ENCODE data around the gene AP1S1.
"Not testable (repeated sequence)": the region's sequence is repeated elsewhere in the genome, so short reads cannot be mapped to it uniquely, and the experiment has no call there.

The AP1S1 gene

DNA sequence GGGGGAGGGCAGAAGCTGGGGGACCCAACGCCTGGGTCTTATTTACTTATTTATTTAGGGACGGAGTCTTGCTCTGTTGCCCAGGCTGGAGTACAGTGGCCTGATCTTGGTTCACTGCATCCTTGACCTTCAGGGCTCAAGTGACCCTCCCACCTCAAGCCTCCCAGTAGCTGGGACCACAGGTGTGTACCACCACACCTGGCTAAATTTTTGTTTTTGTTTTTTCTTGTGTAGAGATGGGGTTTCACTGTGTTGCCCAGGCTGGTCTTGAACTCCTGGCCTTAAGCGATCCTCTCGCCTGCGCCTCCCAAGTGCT is 48.3 kb downstream of the AP1S1 start:
- DNase-seq, result no peak

GRCh38 chr7:101203740-101204738 is 49.8 kb downstream of the AP1S1 start:
- DNase-seq, result not testable (repeated sequence)

- DNase-seq, result no peak
Measured at GRCh38 chr7:101205901-101206664, 51.8 kb downstream of the AP1S1 start.

- no peak for DNase-seq
Measured at GRCh38 chr7:101206665-101207042, 52.4 kb downstream of the AP1S1 start.

DNA sequence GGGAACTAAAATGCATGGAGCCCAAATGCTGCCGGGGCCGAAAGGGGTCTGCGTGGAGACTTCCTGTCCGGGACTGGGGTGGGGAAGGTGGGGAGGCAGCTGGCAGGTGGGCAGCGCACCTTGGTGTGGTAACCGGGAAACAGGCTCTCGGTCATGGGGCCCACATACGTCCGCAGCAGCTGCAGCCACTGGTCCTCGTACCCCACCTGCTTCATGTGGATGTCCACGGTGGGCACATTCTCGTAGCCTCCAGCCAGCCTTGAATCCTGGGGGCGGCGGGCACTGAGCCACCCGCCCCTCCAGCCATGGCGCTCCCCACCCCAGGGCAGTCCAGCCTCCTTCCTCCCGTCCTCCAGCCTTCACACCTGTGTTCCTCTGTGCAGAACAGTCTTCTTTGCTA is 53.2 kb downstream of the AP1S1 start:
- no peak for DNase-seq

DNA sequence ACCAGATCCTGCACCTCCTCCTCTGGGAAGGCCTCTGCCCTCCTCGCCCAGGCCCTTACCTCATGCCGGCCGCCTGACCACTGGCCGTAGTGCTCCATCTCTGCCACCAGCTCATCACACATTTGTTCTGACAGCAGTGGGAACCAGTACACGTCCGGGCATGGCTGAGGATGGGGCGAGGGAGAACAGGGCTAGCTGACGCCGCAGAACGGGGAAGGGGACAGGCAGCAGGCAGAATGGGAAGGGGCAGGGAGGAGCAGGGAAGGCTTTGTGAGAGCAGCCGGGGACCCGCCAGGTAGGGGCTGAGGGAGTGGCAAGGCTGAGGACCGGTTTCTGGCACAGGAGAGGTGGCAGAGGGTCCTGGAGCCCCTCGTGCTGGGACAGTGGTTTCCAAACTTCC is 54.5 kb downstream of the AP1S1 start:
- no peak for DNase-seq

- no peak for DNase-seq
Measured at GRCh38 chr7:101210143-101210542, 55.9 kb downstream of the AP1S1 start.
